H9 (cell line): ENCODE data around the gene PDE4B. TPM values are rescaled to one million over a fixed set of nuclear protein-coding genes. Genes with fewer than 3 reads are reported as not detected.

Experiments used
- DNase-seq: peaks from one replicate; pipeline ENCODE4 v3.0.0-alpha.2; 2017
- H2AFZ ChIP-seq: one replicate; pipeline ENCODE4 v1.6.1; 2013; ENCODE audit warnings: mild to moderate bottlenecking, low read length, control low read depth, moderate library complexity
- H2AK5ac ChIP-seq: 2 replicates; pipeline ENCODE4 v1.6.1; 2013; ENCODE audit warnings: low read length, control low read depth, mixed read lengths; ENCODE audit not compliant: insufficient read length
- H2BK120ac ChIP-seq: one replicate; pipeline ENCODE4 v1.6.1; 2013; ENCODE audit warnings: low read depth, mild to moderate bottlenecking, low read length, control low read depth, inconsistent platforms; ENCODE audit not compliant: poor library complexity, severe bottlenecking
- H2BK12ac ChIP-seq: 2 replicates; pipeline ENCODE4 v1.6.1; 2013; ENCODE audit warnings: low read length, control low read depth, mixed read lengths, low read depth; ENCODE audit not compliant: insufficient read length
- H2BK15ac ChIP-seq: 2 replicates; pipeline ENCODE4 v1.6.1; 2013; ENCODE audit warnings: low read depth, low read length, control low read depth
- H2BK20ac ChIP-seq: one replicate; pipeline ENCODE4 v1.6.1; 2013; ENCODE audit warnings: low read depth, mild to moderate bottlenecking, low read length, control low read depth, inconsistent platforms; ENCODE audit not compliant: poor library complexity, severe bottlenecking
- H2BK5ac ChIP-seq: 2 replicates; pipeline ENCODE4 v1.6.1; 2013; ENCODE audit warnings: low read length, control low read depth, mixed read lengths; ENCODE audit not compliant: insufficient read length
- H3K14ac ChIP-seq: 2 replicates; pipeline ENCODE4 v1.6.1; 2013; ENCODE audit warnings: low read length, control low read depth; ENCODE audit not compliant: insufficient read depth
- H3K18ac ChIP-seq: 2 replicates; pipeline ENCODE4 v1.6.1; 2013; ENCODE audit warnings: low read depth, mild to moderate bottlenecking, mixed read lengths, low read length, control low read depth; ENCODE audit not compliant: insufficient read length
- H3K23ac ChIP-seq: 2 replicates; pipeline ENCODE4 v1.6.1; 2013; ENCODE audit warnings: low read length, control low read depth, mixed read lengths, low read depth; ENCODE audit not compliant: insufficient read length
- H3K23me2 ChIP-seq: 2 replicates; pipeline ENCODE4 v1.6.1; 2013; ENCODE audit warnings: low read depth, mild to moderate bottlenecking, mixed read lengths, low read length, control low read depth; ENCODE audit not compliant: insufficient read length, poor library complexity, severe bottlenecking
- H3K27ac ChIP-seq: 2 replicates; pipeline ENCODE4 v1.5.1; 2013; ENCODE audit warnings: low read length, control low read depth, mixed read lengths, low read depth; ENCODE audit not compliant: insufficient read length
- H3K27me3 ChIP-seq: 2 replicates; pipeline ENCODE4 v1.6.1; 2013; ENCODE audit warnings: low read length, control low read depth, inconsistent platforms; ENCODE audit not compliant: insufficient read depth
- H3K4ac ChIP-seq: 2 replicates; pipeline ENCODE4 v1.6.1; 2013; ENCODE audit warnings: low read depth, mild to moderate bottlenecking, control low read depth, inconsistent platforms, low read length, moderate library complexity
- H3K4me1 ChIP-seq: 2 replicates; pipeline ENCODE4 v1.6.1; 2013; ENCODE audit warnings: low read length, control low read depth, inconsistent platforms; ENCODE audit not compliant: insufficient read depth
- H3K4me2 ChIP-seq: 2 replicates; pipeline ENCODE4 v1.6.1; 2013; ENCODE audit warnings: low read length, control low read depth, mixed read lengths; ENCODE audit not compliant: insufficient read length, insufficient read depth
- H3K56ac ChIP-seq: 2 replicates; pipeline ENCODE4 v1.6.1; 2013; ENCODE audit warnings: low read depth, mild to moderate bottlenecking, mixed read lengths, low read length, control low read depth; ENCODE audit not compliant: insufficient read length
- H3K79me1 ChIP-seq: 2 replicates; pipeline ENCODE4 v1.6.1; 2013; ENCODE audit warnings: low read depth, mild to moderate bottlenecking, moderate library complexity, low read length, control low read depth, inconsistent platforms; ENCODE audit not compliant: insufficient read depth, poor library complexity, severe bottlenecking
- H3K79me2 ChIP-seq: 2 replicates; pipeline ENCODE4 v1.6.1; 2013; ENCODE audit warnings: low read length, control low read depth, inconsistent platforms; ENCODE audit not compliant: insufficient read depth
- H3K9ac ChIP-seq: 2 replicates; pipeline ENCODE4 v1.6.1; 2013; ENCODE audit warnings: low read length, control low read depth, mixed read lengths; ENCODE audit not compliant: insufficient read length; ENCODE audit errors: extremely low read depth
- H3K9me3 ChIP-seq: one replicate; pipeline ENCODE4 v1.6.1; 2013; ENCODE audit warnings: low read depth, low read length, inconsistent platforms; ENCODE audit not compliant: control insufficient read depth
- H3T11ph ChIP-seq: one replicate; pipeline ENCODE4 v1.6.1; 2013; ENCODE audit warnings: mild to moderate bottlenecking, low read length, control low read depth, inconsistent platforms
- H4K20me1 ChIP-seq: one replicate; pipeline ENCODE4 v1.6.1; 2013; ENCODE audit not compliant: control insufficient read depth, insufficient read length, insufficient read depth
- H4K5ac ChIP-seq: 2 replicates; pipeline ENCODE4 v1.6.1; 2013; ENCODE audit warnings: low read depth, mild to moderate bottlenecking, mixed read lengths, low read length, control low read depth; ENCODE audit not compliant: insufficient read length
- H4K8ac ChIP-seq: replicated peaks from 2 replicates; pipeline ENCODE4 v1.6.1; 2013; ENCODE audit warnings: low read length, control low read depth, mixed read lengths, low read depth; ENCODE audit not compliant: insufficient read length
- H4K91ac ChIP-seq: 2 replicates; pipeline ENCODE4 v1.6.1; 2013; ENCODE audit warnings: low read depth, mild to moderate bottlenecking, moderate library complexity, mixed read lengths, low read length, control low read depth; ENCODE audit not compliant: insufficient read length
- H3K27ac Mint-ChIP-seq, 3 experiments: 2 replicates in 2 of 3; 3 replicates in 1 of 3; pipeline ENCODE4 v1.8.0; 2020 to 2021; ENCODE audit warnings: mixed read lengths in 3 of 3, mild to moderate bottlenecking in 1 of 3, moderate library complexity in 1 of 3
- H3K27me3 Mint-ChIP-seq: 2 replicates; pipeline ENCODE4 v1.8.0; 2021; ENCODE audit warnings: low read depth, mild to moderate bottlenecking, moderate library complexity, mixed read lengths
- H3K36me3 Mint-ChIP-seq, 3 experiments: 2 replicates in 2 of 3; 3 replicates in 1 of 3; pipeline ENCODE4 v1.8.0; 2020 to 2021; ENCODE audit warnings: low read depth in 3 of 3, mixed read lengths in 3 of 3; ENCODE audit not compliant: insufficient read depth in 1 of 3
- H3K4me1 Mint-ChIP-seq, 2 experiments: 2 replicates each; pipeline ENCODE4 v1.8.0; 2020; ENCODE audit warnings: mixed read lengths in 2 of 2
- H3K4me3 Mint-ChIP-seq, 2 experiments: 2 replicates in 1 of 2; 3 replicates in 1 of 2; pipeline ENCODE4 v1.8.0; 2020 to 2021; ENCODE audit warnings: mild to moderate bottlenecking in 2 of 2, mixed read lengths in 2 of 2, moderate library complexity in 1 of 2
- H3K9me3 Mint-ChIP-seq, 2 experiments: 2 replicates in 1 of 2; 3 replicates in 1 of 2; pipeline ENCODE4 v1.8.0; 2020; ENCODE audit warnings: mild to moderate bottlenecking in 2 of 2, mixed read lengths in 2 of 2, moderate library complexity in 1 of 2
- CTCF ChIP-seq: fragments of 200-600 bp; sonication (generic); conservative IDR thresholded peaks from 3 replicates; pipeline ENCODE4 v1.8.0; 2021; ENCODE audit warnings: antibody characterized with exemption, mild to moderate bottlenecking
- WGBS: extraction: QIAGEN DNeasy Blood & Tissue Kit; methylation state at CpG from one replicate; pipeline ENCODE4 v1.1.7; 2013; ENCODE audit warnings: missing lambda C conversion rate, low lambda C conversion rate, mixed read lengths; ENCODE audit not compliant: insufficient read length; ENCODE audit errors: extremely low coverage; 5-methylcytosine and 5-hydroxymethylcytosine counted together
- total RNA-seq: library from RNA; stranded (reverse); gene quantifications from 2 replicates; pipeline ENCODE4 v1.2.1, GENCODE V29; 2021

PDE4B gene
- total RNA-seq, 1 experiment from 2014 or later, result 19.8 TPM

GRCh38 chr1:66168948-66169671 is 376.4 kb downstream of the PDE4B start:
- H3K23ac ChIP-seq, result no peak overlapping the region
- no peaks in the 10 kb centered on the region; the same call in 1 of the 2 replicates for H3K27me3 Mint-ChIP-seq
- H2AFZ ChIP-seq, result no peak overlapping the region
- no peaks in the 10 kb centered on the region for H3K9me3 Mint-ChIP-seq
- H3K56ac ChIP-seq, result no peak overlapping the region
- H2BK20ac ChIP-seq, result no peak overlapping the region
- H3K27ac Mint-ChIP-seq, result no peak overlapping the region
- H3K27ac ChIP-seq, result no peak overlapping the region
- H3K27me3 ChIP-seq, result no peaks in the 10 kb centered on the region
- no peaks in the 10 kb centered on the region for H3K36me3 Mint-ChIP-seq
- no peak overlapping the region for H3K14ac ChIP-seq
- H3K4ac ChIP-seq, result no peak overlapping the region
- H3K23me2 ChIP-seq, result no peaks in the 10 kb centered on the region
- H3K4me1 ChIP-seq, result no peaks in the 10 kb centered on the region
- no peak overlapping the region for H3K18ac ChIP-seq
- H4K91ac ChIP-seq, result no peak overlapping the region
- no peaks in the 10 kb centered on the region for H3K79me1 ChIP-seq
- H2BK12ac ChIP-seq, result no peak overlapping the region
- TF ChIP-seq CTCF, result no peak
- no peaks in the 10 kb centered on the region for H3K79me2 ChIP-seq
- H4K20me1 ChIP-seq, result no peaks in the 10 kb centered on the region
- no peak overlapping the region for H4K8ac ChIP-seq
- H3T11ph ChIP-seq, result no peak overlapping the region
- no peak overlapping the region for H2BK120ac ChIP-seq
- H2AK5ac ChIP-seq, result no peak overlapping the region
- no peaks in the 10 kb centered on the region for H3K9me3 ChIP-seq
- no peak overlapping the region for H2BK15ac ChIP-seq
- no CpG with 5 or more reads among the region's 6 CpGs for WGBS
- no peaks in the 10 kb centered on the region for H3K4me1 Mint-ChIP-seq
- no peak overlapping the region for H4K5ac ChIP-seq
- no peak overlapping the region for H3K9ac ChIP-seq
- H3K4me3 Mint-ChIP-seq, result no peak overlapping the region
- DNase-seq, result no peak
- no peak overlapping the region for H2BK5ac ChIP-seq
- no peak overlapping the region for H3K4me2 ChIP-seq
